Osteoblast (primary cell): Measurements from ENCODE around the gene NUDT4. TPM values are rescaled to one million over a fixed set of nuclear protein-coding genes. Genes with fewer than 3 reads are reported as not detected.
"Not testable (repeated sequence)": the region's sequence is repeated elsewhere in the genome, so short reads cannot be mapped to it uniquely, and the experiment has no call there.

ENCODE experiments used
- DNase-seq: peaks from one replicate; pipeline ENCODE4 v3.0.0; 2011; ENCODE audit warnings: low spot score, mixed read lengths; ENCODE audit not compliant: insufficient read length; ENCODE audit errors: missing footprints
- H2AFZ ChIP-seq: 2 replicates; pipeline ENCODE4 v1.6.0; 2011; ENCODE audit warnings: mild to moderate bottlenecking, low read length
- H3K27ac ChIP-seq: 2 replicates; pipeline ENCODE4 v1.5.1; 2011; ENCODE audit warnings: mild to moderate bottlenecking, low read depth, low read length, moderate library complexity
- H3K27me3 ChIP-seq: 2 replicates; pipeline ENCODE4 v1.6.0; 2012; ENCODE audit warnings: mild to moderate bottlenecking, control low read depth, inconsistent platforms, low read length, moderate library complexity; ENCODE audit not compliant: insufficient read depth
- H3K36me3 ChIP-seq: 2 replicates; pipeline ENCODE4 v1.5.1; 2011; ENCODE audit warnings: mild to moderate bottlenecking, low read length, control low read depth, moderate library complexity; ENCODE audit not compliant: insufficient read depth
- H3K4me1 ChIP-seq: 2 replicates; pipeline ENCODE4 v1.5.1; 2011; ENCODE audit warnings: mild to moderate bottlenecking, low read length, control low read depth, moderate library complexity; ENCODE audit not compliant: insufficient read depth
- H3K4me2 ChIP-seq: 2 replicates; pipeline ENCODE4 v1.6.0; 2011; ENCODE audit warnings: mild to moderate bottlenecking, low read length; ENCODE audit not compliant: insufficient read depth
- H3K4me3 ChIP-seq: fragments of 200-600 bp; sonication (generic); 3 replicates; pipeline ENCODE4 v1.5.1; 2012; ENCODE audit warnings: mild to moderate bottlenecking, low read length, inconsistent platforms; ENCODE audit not compliant: insufficient read depth
- H3K79me2 ChIP-seq: 2 replicates; pipeline ENCODE4 v1.6.0; 2012; ENCODE audit warnings: mild to moderate bottlenecking, low read length, control low read depth, inconsistent platforms; ENCODE audit not compliant: insufficient read depth
- H3K9me3 ChIP-seq: 2 replicates; pipeline ENCODE4 v1.5.1; 2011; ENCODE audit warnings: low read depth, low read length, control low read depth
- H4K20me1 ChIP-seq: 2 replicates; pipeline ENCODE4 v1.6.0; 2012; ENCODE audit warnings: mild to moderate bottlenecking, low read length, control low read depth; ENCODE audit not compliant: insufficient read depth
- CTCF ChIP-seq: IDR thresholded peaks from 2 replicates; pipeline ENCODE4 v1.5.1; 2011; ENCODE audit warnings: mild to moderate bottlenecking, low read depth, low read length, moderate library complexity; ENCODE audit errors: extremely low read depth
- total RNA-seq: library from RNA; depleted of rRNA; stranded (reverse); fragments of >200 nt; gene quantifications from 2 replicates; pipeline ENCODE4 v1.2.3, GENCODE V29; 2012

NUDT4 gene
- total RNA-seq, 1 donor, result 145 TPM

- no peaks in the 10 kb centered on the region for H3K27me3 ChIP-seq
- peaks cover 45% of the 10 kb centered on the region for H4K20me1 ChIP-seq
- no peaks in the 10 kb centered on the region for H3K9me3 ChIP-seq
- H3K79me2 ChIP-seq, result peaks cover 98% of the 10 kb centered on the region
- H3K4me3 ChIP-seq, result no peak overlapping the region
- TF ChIP-seq CTCF, result no peak
- no peak for DNase-seq
- no peak overlapping the region for H3K4me2 ChIP-seq
- H3K27ac ChIP-seq, result no peak overlapping the region
- H3K36me3 ChIP-seq, result no peaks in the 10 kb centered on the region
- peaks cover 16% of the 10 kb centered on the region for H3K4me1 ChIP-seq
- no peak overlapping the region for H2AFZ ChIP-seq
Measured at GRCh38 chr12:93429448-93429847, 51.7 kb downstream of the NUDT4 start.

GRCh38 chr12:93429852-93430251 is 52.1 kb downstream of the NUDT4 start:
- Histone ChIP-seq H3K4me1 (peaks cover 19% of the 10 kb centered on the region), H3K27me3 (no peaks in the 10 kb centered on the region), H3K36me3 (no peaks in the 10 kb centered on the region), H2AFZ (no peak overlapping the region), H4K20me1 (peaks cover 45% of the 10 kb centered on the region), H3K4me2 (no peak overlapping the region), H3K27ac (no peak overlapping the region), H3K79me2 (peaks cover 98% of the 10 kb centered on the region), H3K4me3 (no peak overlapping the region), H3K9me3 (no peaks in the 10 kb centered on the region)
- TF ChIP-seq CTCF, result no peak
- DNase-seq, result no peak

- Histone ChIP-seq H3K4me2 (no peak overlapping the region), H3K4me1 (peaks cover 23% of the 10 kb centered on the region), H3K36me3 (no peaks in the 10 kb centered on the region), H4K20me1 (peaks cover 45% of the 10 kb centered on the region), H3K27ac (no peak overlapping the region), H3K79me2 (peaks cover 98% of the 10 kb centered on the region), H3K4me3 (no peak overlapping the region), H2AFZ (no peak overlapping the region), H3K9me3 (no peaks in the 10 kb centered on the region), H3K27me3 (no peaks in the 10 kb centered on the region)
- no peak for TF ChIP-seq CTCF
- no peak for DNase-seq
Measured at GRCh38 chr12:93430280-93430679, 52.6 kb downstream of the NUDT4 start.

GRCh38 chr12:93432031-93432430 is 54.3 kb downstream of the NUDT4 start:
- H3K9me3 ChIP-seq, H3K27me3 ChIP-seq, H3K36me3 ChIP-seq, H3K4me2 ChIP-seq, H3K27ac ChIP-seq, H2AFZ ChIP-seq, H3K4me3 ChIP-seq, DNase-seq: not testable (repeated sequence)
- Histone ChIP-seq H3K4me1 (peaks cover 37% of the 10 kb centered on the region), H4K20me1 (peaks cover 52% of the 10 kb centered on the region), H3K79me2 (peaks cover 98% of the 10 kb centered on the region)
